Common myeloid progenitor, CD34-positive (primary cell): ENCODE results near the gene GPT2.

Experiments
- CTCF ChIA-PET: fragments of 350-600 bp; sonication (Branson Sonifier 250); formaldehyde crosslinking; loops from one replicate; lab custom pipeline; 2021; ENCODE audit warnings: antibody characterized with exemption; lab: Charles Lee
- POLR2A ChIA-PET: fragments of 350-600 bp; sonication (Branson Sonifier 250); formaldehyde crosslinking; loops from one replicate; lab custom pipeline; 2021; ENCODE audit warnings: antibody characterized with exemption; lab: Charles Lee
- DNase-seq, 3 donors: peaks; one replicate each; pipeline versions ENCODE4 v3.0.0 to v3.0.0-alpha.2; 2013
- H3K27ac ChIP-seq, 2 experiments: 1 replicate in 1 of 2; 2 replicates in 1 of 2; pipeline ENCODE4 v1.7.0; 2013; ENCODE audit warnings: inconsistent platforms in 2 of 2, low read length in 2 of 2, mild to moderate bottlenecking in 2 of 2, low read depth in 1 of 2, moderate library complexity in 1 of 2; ENCODE audit not compliant: severe bottlenecking in 2 of 2, insufficient read depth in 1 of 2, poor library complexity in 1 of 2
- H3K27me3 ChIP-seq, 5 experiments: replicated peaks in 2 of 5; 1 replicate in 3 of 5; 2 replicates in 2 of 5; pipeline versions ENCODE4 v1.6.1 to v1.7.0; 2013; ENCODE audit warnings: low read length in 4 of 5, mild to moderate bottlenecking in 2 of 5, moderate library complexity in 2 of 5, inconsistent platforms in 1 of 5; ENCODE audit not compliant: insufficient read depth in 5 of 5, control insufficient read depth in 4 of 5
- H3K36me3 ChIP-seq, 4 experiments: 1 replicate in 2 of 4; 2 replicates in 2 of 4; pipeline versions ENCODE4 v1.6.1 to v1.7.0; 2013; ENCODE audit warnings: low read length in 3 of 4, control low read depth in 1 of 4, mild to moderate bottlenecking in 1 of 4; ENCODE audit not compliant: control insufficient read depth in 4 of 4, insufficient read depth in 4 of 4
- H3K4me1 ChIP-seq, 4 experiments: 1 replicate in 3 of 4; 2 replicates in 1 of 4; pipeline versions ENCODE4 v1.6.1 to v1.7.1; 2013; ENCODE audit warnings: low read length in 3 of 4, mild to moderate bottlenecking in 3 of 4, control low read depth in 1 of 4, inconsistent platforms in 1 of 4, moderate library complexity in 1 of 4; ENCODE audit not compliant: control insufficient read depth in 4 of 4, insufficient read depth in 4 of 4; ENCODE audit errors: control extremely low read depth in 1 of 4
- H3K4me3 ChIP-seq, 7 experiments: 1 replicate in 4 of 7; 2 replicates in 3 of 7; pipeline versions ENCODE4 v1.5.1 to v1.7.0; 2013; ENCODE audit warnings: mild to moderate bottlenecking in 7 of 7, low read length in 6 of 7, moderate library complexity in 6 of 7, inconsistent platforms in 2 of 7, low read depth in 2 of 7, control low read depth in 1 of 7; ENCODE audit not compliant: insufficient read depth in 4 of 7, control insufficient read depth in 1 of 7; ENCODE audit errors: extremely low read depth in 1 of 7
- H3K9me3 ChIP-seq, 5 experiments: 1 replicate in 4 of 5; 2 replicates in 1 of 5; pipeline versions ENCODE4 v1.6.1 to v1.7.1; 2013; ENCODE audit warnings: low read length in 4 of 5, mild to moderate bottlenecking in 2 of 5, inconsistent platforms in 1 of 5, low read depth in 1 of 5, moderate library complexity in 1 of 5; ENCODE audit not compliant: control insufficient read depth in 4 of 5, insufficient read depth in 2 of 5; ENCODE audit errors: control extremely low read depth in 1 of 5
- WGBS: methylation state at CpG from one replicate; pipeline ENCODE4 v1.1.5; 2013; ENCODE audit not compliant: insufficient coverage; 5-methylcytosine and 5-hydroxymethylcytosine counted together

The GPT2 gene

GRCh38 chr16:46968063-46968435, 83.9 kb downstream of the GPT2 start:
- H3K27me3 ChIP-seq = no peaks in the 10 kb centered on the region
- POLR2A ChIA-PET = no interaction called here
- peaks cover 10 to 76% (median 55%) of the 10 kb centered on the region in 4 experiments for H3K36me3 ChIP-seq
- no peaks in the 10 kb centered on the region for H3K9me3 ChIP-seq
- DNase-seq = no peak
- no CpG with 5 or more reads among the region's 2 CpGs for WGBS
- H3K4me1 ChIP-seq = peaks cover 9 to 12% (median 10%) of the 10 kb centered on the region in 4 experiments
- H3K27ac ChIP-seq = no peak overlapping the region
- H3K4me3 ChIP-seq = no peak overlapping the region
- CTCF ChIA-PET = no interaction called here

DNA sequence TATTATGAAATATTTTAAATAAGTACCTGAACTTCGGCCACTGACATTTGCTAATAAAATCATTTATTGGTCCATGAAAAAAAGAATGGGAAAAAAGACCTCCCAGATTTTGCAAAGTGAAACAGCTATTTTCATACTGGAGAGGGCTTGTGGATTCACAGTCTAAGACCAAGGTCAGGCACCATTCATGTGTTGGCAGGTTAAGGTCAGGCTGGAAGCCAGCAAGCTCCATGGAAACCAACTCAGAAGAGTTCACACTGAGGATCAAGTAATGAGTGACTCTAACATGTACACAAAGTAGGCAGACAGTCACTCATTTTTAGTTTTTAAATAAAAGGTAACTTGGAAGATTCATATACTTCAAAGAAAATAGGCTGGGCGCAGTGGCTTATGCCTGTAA, 85.9 kb downstream of the GPT2 start:
- no peak for DNase-seq
- H3K9me3 ChIP-seq = no peaks in the 10 kb centered on the region
- H3K27ac ChIP-seq = no peak overlapping the region
- H3K36me3 ChIP-seq = peaks cover 7 to 57% (median 37%) of the 10 kb centered on the region in 4 experiments
- no peak overlapping the region for H3K4me3 ChIP-seq
- 100% methylated on average over 1 of the region's 2 CpGs for WGBS
- ChIA-PET CTCF (no interaction called here), POLR2A (no interaction called here)
- H3K27me3 ChIP-seq = no peaks in the 10 kb centered on the region
- H3K4me1 ChIP-seq = peaks cover 12 to 22% (median 16%) of the 10 kb centered on the region in 4 experiments

DNA sequence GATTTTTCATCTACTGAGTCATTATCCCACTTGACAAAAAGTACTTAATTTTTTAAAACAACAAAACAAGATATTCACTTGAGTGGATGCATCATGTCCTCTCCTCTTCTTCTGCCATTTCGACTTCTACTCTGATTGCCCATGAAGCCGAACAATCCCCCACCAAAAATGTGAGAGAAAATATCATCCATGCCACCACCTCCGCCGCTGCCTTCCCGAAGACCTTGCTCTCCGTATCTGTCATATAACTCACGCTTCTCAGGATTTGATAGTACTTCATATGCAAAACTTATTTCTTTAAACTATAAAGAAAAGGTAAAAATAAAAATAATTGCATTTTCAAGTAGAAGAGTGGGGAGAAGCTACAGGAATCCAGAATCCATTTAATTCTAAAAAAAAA, 87.1 kb downstream of the GPT2 start:
- H3K27ac ChIP-seq = no peak overlapping the region
- DNase-seq = no peak
- ChIA-PET POLR2A (no interaction called here), CTCF (interaction anchor here (1.1 kb wide), 1 partner anchor 66 kb away, joined by 4 read pairs; no protein-coding TSS in a partner anchor)
- H3K9me3 ChIP-seq = no peaks in the 10 kb centered on the region
- peaks cover 7 to 46% (median 27%) of the 10 kb centered on the region in 4 experiments for H3K36me3 ChIP-seq
- H3K4me3 ChIP-seq = no peak overlapping the region
- no peaks in the 10 kb centered on the region for H3K27me3 ChIP-seq
- H3K4me1 ChIP-seq = peaks cover 12 to 22% (median 16%) of the 10 kb centered on the region in 4 experiments
- 100% methylated on average over 2 of the region's 7 CpGs for WGBS

GRCh38 chr16:46972429-46973206, 88.5 kb downstream of the GPT2 start:
- Histone ChIP-seq H3K4me1 (peaks cover 12 to 22% (median 16%) of the 10 kb centered on the region in 4 experiments), H3K27me3 (no peaks in the 10 kb centered on the region), H3K36me3 (peaks cover 7 to 33% (median 21%) of the 10 kb centered on the region in 4 experiments), H3K27ac (peak overlapping the region; percentile 58 to 93), H3K9me3 (no peaks in the 10 kb centered on the region), H3K4me3 (peak overlapping the region; percentile 76 to 91 (median 86))
- peak; percentile 6 to 52 (median 28) for DNase-seq
- ChIA-PET CTCF (interaction anchor here (0.9 to 1.6 kb wide), 2 partner anchors 47 to 65 kb away, joined by 4 to 5 read pairs; no protein-coding TSS in a partner anchor), POLR2A (interaction anchor here (1.6 to 1.7 kb wide), 2 partner anchors 10 to 19 kb away, joined by 3 to 5 read pairs; no protein-coding TSS in a partner anchor)
- under 1% methylated on average over 34 of the region's 48 CpGs for WGBS

DNA sequence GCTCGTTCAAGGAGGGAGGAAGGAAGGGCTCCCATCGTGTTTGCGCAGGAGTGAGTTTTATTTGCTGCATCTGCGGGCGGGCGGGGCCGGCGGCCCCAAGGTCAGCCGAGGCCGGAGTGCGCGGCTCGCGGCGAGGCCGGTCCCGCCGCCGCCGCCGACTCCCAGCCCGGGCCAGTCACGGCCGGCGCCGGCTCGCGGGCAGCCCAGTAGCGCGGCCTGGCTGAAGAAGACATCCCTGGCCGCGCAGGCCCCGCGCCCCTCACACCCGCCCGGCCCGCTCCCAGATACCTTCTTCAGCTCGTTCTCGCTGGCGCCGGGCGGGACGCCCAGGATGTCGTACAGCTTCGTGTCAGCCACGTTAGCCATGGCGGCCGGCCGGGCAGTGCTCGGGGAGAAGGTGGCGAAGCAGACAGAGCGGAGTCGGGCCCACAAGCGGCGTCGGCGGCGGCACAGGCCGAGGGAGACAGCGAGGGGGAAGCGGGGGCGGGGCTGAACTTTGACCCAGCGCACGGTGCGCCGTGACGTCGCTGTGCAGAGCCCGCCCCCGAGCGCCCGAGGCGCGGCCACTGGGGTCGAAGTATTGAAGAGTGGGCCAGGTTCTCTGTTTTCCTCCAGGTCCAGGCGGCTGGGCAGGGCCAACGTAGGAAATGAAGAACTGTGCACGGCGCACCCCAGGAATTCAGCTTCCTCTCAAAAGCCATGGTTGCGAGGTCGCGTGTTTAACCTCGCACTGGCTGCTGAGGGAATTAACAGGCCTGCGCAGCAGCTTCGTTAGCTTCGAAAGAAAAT, 89.2 kb downstream of the GPT2 start, which contains the start of gene DNAJA2:
DNAJA2 (minus strand) TSS at position 468 of the 789 bp plus-strand sequence; CDS start at position 366, 102 bp downstream.
- Histone ChIP-seq H3K9me3 (no peaks in the 10 kb centered on the region), H3K27me3 (no peaks in the 10 kb centered on the region), H3K4me1 (peaks cover 12 to 22% (median 16%) of the 10 kb centered on the region in 4 experiments), H3K4me3 (peak within 1 kb of the TSS; percentile 76 to 91 (median 86)), H3K36me3 (peaks cover 7 to 25% (median 17%) of the 10 kb centered on the region in 4 experiments), H3K27ac (peak within 1 kb of the TSS; percentile 58 to 93)
- CTCF ChIA-PET = interaction anchor here (0.9 to 2.4 kb wide), 4 partner anchors 46 to 66 kb away, joined by 4 to 10 read pairs (median 4); no protein-coding TSS in a partner anchor
- POLR2A ChIA-PET = interaction anchor here (1.6 to 1.7 kb wide), 2 partner anchors 11 to 20 kb away, joined by 3 to 5 read pairs; no protein-coding TSS in a partner anchor
- WGBS = 0% methylated on average over 78 of the region's 86 CpGs
- peak; percentile 90 to 95 (median 94) for DNase-seq

- H3K27ac ChIP-seq = peak overlapping the region; percentile 58 to 93
- WGBS = 2% methylated on average over 9 of the region's 14 CpGs
- no peaks in the 10 kb centered on the region for H3K9me3 ChIP-seq
- no peak for DNase-seq
- no peaks in the 10 kb centered on the region for H3K27me3 ChIP-seq
- CTCF ChIA-PET = interaction anchor here (1.1 to 2.4 kb wide), 4 partner anchors 25 to 64 kb away, joined by 3 to 10 read pairs (median 4); no protein-coding TSS in a partner anchor
- peaks cover 3 to 19% (median 13%) of the 10 kb centered on the region in 4 experiments for H3K36me3 ChIP-seq
- H3K4me3 ChIP-seq = peak overlapping the region; percentile 26 to 89 (median 81)
- peaks cover 12 to 22% (median 16%) of the 10 kb centered on the region in 4 experiments for H3K4me1 ChIP-seq
- POLR2A ChIA-PET = interaction anchor here (1.6 kb wide), 1 partner anchor 12 kb away, joined by 5 read pairs; no protein-coding TSS in a partner anchor
Measured at GRCh38 chr16:46973996-46974324, 89.8 kb downstream of the GPT2 start.
